ENCODE results near the gene PRKN.

The PRKN gene

DNA sequence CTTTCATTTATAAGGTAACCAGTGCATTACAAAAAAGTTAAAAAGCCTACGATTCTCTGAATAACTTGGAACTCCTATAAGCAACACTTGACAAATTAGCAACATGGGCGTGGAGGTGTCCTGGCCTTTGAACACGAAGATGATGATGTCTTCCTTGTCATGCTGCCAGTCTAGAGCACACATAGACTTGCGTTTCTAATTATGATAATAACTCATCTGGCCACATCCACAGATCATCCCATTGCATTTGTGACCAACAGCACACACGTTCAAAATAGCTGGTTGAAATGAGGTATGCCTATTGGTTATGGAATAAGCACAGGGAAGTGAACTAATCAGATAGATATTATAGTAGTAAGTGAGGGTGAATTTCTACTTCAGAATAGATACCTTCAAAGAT is 608.9 kb downstream of the PRKN start:
- DNase-seq (ENCODE audit: low spot score), result no peak

DNA sequence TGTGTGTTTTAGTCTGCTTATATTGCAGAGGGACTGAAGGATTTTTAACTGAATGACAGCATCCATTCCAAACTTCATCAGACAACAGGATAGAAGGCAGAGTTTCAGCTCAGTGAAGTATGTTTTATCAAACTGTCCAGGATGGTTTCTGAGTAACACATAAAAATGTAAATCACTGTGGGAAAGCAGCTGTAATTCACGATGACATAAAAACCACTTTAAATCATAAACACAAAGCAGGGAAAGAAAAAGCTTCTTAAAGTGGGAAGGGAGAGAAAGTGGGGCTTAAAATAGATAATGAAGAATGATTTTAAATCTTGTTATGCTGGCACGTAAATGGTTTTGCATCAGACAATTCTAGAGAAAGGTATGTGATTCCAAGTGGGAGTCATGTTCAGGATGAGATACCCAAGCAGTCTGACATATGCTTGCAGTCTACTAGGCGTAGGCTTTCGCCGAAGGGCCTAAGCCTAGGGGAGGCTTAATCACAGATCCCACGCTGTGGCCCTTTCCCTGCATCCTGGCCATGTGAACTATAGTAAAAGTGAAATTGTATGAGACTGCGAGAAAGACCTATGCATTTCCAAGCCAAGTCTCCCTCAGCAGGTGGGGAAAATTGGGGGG is 610.6 kb downstream of the PRKN start:
- DNase-seq (ENCODE audit: low spot score), result no peak

DNA sequence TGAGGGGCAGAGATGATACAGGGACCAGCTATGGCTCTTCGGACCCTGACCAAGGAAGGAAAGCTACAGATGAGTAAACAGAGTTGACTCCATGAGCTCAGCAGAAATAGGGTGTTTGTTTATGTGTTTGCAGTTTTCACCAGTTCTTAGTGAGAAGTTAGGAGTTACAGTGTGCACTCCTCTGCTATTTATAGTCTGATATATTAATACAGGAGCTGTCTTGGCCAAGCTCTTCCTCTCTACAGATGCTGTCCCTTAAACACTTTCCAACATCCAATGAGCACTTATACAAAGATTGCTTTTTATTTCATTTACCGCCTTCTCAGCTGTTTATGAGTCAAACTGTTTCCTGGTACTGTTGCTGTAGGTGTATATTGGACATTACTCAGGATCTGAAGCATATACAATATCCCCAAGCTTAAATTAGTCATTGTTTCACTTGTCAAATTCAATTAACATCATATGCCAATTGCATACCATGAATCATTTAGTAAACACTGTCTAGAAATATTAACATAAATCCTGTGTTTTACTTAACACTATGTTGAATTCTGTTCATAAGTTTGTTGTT is 618.0 kb downstream of the PRKN start:
- no peak for DNase-seq (ENCODE audit: low spot score)

DNA sequence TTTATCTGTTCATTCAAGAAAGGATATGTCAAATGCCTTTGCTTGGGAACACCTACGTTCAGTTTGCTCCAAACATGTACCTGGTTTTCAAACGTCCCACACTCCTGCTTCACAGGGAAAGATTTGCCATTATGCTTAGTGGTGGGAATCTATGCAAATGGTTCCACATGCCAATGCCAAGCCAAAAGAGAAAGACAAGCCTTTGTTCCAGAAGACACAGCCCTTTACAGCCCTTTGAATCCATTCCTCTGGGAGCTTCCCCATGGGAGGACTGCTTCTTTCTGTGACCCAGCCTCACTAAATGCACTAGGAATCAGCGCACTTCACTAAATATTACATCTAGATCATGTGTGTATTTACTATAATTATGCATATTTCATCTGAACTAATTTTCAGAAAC is 619.5 kb downstream of the PRKN start:
- DNase-seq (ENCODE audit: low spot score), result no peak

DNA sequence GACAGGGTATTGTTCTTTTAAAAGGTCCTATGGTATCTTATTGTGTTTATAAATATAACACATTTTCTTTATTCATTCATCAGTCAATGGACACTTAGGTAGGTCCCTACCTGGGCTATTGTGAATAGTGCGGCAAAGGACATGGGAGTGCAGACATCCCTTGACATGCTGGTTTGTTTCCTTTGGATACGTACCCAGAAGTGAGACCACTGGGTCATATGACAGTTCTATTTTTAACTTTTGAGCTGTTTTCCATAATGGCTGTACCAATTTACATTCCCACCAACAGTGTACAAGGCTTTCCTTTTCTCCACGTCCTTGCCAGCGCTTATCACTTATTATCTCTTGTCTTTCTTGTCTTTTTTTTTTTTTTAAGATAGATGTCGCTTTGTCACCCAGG is 627.5 kb downstream of the PRKN start:
- DNase-seq (ENCODE audit: low spot score), result no peak

DNA sequence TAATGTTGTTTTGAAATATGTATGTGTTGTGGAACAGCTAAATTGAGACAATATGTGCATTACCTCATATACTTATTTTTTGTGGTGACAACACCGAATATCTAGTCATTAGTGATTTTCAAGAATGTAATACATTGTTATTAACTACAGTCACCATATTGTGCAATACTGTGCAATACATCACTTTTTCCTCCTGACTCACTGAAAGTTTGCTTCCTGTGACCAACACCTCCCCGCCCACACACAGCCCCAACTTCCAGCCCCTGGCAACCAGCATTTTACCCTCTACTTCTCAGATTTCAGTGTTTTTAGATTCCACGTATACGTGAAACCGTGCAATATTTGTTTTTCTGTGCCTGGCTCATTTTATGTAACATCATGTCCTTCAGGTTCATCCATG is 627.9 kb downstream of the PRKN start:
- DNase-seq (ENCODE audit: low spot score), result no peak

DNA sequence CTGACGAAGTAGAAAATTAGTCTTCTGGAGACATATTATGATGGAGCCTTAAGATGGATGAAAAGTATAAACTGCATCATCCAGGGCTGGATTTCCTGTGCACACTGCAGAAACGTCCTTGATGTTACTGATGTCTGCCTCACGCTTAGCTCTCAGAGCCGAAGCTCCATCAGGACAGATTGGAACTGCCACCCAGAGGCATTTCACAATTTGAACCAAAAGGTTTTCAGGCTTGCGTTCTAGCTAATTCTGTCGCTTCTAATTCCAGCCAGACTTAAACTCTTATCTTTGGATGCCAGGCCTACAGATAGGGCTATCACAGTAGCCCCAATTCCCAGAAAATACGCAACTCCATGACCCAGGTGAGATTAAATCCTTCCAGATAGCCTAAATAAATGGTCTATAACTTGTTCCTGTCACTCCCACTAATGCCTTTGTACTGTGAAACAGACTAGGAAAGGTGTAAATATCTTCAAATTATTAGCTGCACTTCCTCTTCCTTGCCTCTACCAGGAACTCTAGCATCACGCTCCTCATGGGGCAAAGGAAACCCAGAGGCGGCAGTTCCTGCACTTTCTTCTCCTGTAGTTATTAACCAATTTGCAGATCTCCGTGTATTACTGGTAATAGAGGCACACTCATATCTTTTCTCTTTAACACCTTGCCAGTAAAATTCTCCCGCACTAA is 634.6 kb downstream of the PRKN start:
- DNase-seq (ENCODE audit: low spot score), result no peak

DNA sequence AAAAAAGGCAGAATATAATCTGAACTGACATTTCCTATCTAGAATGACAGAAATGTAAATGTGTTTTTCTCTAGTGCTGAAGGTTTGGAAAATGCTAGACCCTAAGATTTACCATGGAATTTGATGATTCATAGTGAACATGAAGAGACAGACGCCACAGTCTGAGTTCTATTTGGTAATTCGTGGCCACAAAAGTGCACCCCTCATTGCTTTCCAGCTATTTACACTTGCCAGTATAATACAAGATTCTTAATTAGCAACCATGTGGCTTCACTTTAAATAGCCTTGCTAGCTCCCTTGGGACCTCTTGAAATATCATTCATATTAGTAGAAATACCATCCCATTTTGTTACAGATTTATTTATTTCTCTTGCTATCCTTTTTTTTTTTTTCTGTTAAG is 636.8 kb downstream of the PRKN start:
- no peak for DNase-seq (ENCODE audit: low spot score)

DNA sequence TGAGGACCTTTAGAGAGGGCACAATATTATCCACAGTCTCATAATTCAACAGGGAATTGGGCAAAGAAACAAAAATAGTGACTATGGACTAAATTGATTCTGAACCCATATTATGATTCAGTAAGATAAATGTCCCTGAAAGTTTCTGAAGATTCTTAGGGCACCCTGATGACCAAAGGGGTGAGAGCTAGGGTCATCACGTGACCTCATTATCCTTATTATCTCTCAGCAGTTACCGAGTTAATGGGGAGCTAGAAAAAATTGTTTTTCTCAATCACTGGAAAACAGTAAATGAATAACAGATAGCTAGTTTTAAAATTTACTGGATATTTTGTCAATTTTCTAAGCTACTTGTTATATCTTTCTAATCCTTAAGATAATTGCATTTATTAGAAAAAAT is 639.5 kb downstream of the PRKN start:
- no peak for DNase-seq (ENCODE audit: low spot score)

DNA sequence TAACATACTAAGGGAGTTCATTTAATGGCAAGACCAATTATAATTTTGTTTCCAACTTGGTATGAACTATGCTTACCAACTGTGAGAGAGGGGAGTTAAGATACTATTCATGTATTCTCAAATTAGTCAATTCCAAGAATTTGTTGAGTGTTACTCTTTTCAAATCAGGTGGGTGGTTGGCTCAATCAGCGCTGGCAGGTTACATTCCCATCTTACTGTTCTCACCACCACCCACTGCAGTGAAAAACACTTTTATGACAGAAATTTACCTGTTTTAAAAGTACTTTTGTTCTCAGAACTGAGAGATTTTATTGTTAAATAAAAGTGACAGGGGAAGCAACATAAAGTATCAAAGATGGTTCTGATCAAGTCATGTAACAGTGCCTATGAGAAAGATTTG is 642.0 kb downstream of the PRKN start:
- no peak for DNase-seq (ENCODE audit: low spot score)

DNA sequence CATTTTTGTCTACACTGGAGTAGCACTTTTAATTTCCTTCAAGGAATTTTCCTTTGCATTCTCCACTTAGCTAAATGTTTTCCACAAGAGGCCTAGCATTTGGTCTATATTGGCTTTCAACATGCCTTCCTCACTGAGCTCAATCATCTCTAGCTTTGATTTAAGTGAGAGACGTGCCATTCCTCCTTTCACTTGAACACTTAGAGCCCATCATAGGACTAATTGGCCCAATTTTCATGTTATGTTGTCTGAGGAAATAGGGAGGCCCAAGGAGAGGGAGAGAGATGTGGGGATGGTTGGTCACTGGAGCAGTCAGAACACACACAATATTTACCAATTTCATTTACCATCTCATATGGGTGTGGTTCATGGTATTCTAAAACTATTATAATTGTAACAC is 645.0 kb downstream of the PRKN start:
- DNase-seq (ENCODE audit: low spot score), result no peak

DNA sequence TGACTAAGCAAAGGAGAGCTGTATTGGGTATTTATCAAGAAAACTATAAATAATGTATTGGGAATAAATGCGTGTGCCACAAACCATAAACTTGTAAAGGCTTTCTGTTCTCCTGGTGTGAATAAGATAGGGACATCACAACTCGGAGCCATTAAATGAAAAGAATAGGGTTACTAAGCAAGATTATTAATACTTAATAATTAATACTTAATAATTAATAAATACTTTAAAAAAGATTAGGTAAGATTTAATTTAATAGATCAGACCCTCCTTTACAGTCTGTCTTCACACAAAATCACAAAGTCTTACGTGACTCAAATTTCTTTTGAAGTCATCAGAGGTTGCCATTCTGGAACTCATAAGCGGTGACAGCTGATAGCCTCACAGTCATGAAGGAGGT is 648.9 kb downstream of the PRKN start:
- DNase-seq (ENCODE audit: low spot score), result no peak

DNA sequence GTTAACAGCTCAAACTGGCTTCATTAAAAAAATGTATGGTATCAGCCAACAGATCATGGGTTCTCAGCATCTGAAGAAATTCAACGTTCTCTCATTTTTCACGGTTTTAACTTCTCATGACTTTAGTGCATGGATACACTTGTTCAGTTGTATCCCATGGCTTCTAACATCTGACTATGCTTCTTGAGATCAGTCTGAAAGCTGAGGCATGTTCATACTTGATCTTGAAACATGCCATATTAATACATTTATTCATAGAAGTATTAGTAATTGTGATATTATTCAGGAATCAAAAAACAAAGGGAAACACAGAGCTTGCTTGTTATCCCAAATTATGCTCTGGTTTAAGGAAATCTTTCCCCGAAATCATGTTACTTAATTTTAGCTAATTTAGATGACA is 649.4 kb downstream of the PRKN start:
- DNase-seq (ENCODE audit: low spot score), result no peak

DNA sequence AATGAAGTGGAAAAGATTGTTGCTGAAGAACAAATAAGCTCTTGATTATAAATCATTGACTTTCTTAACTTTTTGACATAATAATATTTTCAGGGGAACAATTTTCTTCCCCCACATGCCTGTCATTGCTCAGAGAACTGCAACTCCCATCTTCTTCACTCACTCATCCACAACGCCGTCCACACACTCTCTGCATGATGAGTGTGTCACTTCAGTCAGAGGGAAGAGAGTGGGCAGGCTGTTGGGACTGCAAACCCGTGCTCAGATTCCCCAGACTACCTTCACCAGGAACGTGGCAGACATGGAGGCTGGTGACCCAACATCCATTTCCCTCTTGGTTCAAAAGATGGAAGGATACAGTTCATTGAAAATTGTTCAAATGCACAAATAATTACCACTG is 650.8 kb downstream of the PRKN start:
- no peak for DNase-seq (ENCODE audit: low spot score)

DNA sequence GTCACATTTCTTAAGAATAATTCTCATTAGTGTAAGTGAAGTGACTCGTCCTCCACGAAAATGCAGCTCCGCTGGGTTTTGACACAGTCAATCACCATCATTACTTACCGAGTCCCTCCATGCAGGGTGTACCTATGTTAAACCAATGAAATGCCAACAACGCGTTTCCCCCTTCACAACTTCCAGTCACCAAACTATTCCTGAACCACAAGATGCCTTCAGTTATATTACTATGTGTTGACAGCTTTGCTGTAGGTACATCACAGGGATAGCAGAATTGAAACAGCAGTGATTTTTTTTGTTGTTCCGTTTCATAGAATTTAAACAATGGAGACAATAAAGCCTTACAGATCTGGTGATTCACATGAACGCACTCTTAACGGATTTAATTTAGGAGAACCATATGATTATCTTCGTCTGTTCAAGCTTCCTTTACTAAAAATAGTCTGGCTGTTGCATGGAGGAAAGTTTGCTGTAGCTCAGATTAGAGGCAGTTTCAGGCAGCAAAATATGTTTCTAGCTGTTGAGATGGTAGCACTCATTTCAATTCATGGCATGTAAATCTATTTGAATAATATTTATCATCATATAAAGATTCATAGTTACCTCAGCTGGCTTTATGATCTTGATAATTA is 652.8 kb downstream of the PRKN start:
- no peak for DNase-seq (ENCODE audit: low spot score)

DNA sequence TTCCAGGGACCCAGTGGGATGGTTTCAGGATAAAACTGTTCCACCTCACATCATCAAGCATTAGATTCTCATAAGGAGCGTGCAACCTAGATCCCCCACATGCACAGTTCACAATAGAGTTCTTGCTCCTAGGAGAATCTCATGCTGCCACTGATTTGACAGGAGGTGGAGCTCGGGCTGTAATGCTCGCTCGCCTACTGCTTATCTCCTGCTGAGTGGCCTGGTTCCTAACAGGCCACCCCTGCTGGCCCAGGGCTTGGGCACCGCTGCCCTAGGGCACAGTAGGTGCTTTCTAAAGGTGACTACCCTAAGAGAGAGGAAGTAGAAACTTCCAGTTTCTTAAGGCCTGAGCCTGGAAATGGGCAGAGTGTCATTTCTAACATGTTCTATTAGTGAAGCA is 656.9 kb downstream of the PRKN start:
- DNase-seq (ENCODE audit: low spot score), result no peak

DNA sequence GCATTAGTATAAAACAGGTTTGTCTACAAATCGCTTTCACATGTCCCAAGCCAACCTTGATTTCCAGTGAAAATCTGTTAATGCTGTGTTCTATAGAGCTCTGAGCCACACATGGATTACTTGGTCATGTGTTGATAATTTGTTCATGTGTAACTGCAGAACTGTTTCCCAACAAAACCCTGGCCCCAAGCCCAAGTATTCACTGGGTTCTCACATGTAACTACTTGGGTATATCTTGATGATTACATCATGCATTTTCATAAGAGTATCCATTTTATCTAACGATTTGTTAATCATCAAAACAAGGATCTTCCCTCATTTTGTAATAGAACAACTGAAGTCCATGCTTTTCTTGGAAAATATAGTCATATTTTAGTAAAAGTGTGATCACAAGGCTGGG is 657.6 kb downstream of the PRKN start:
- DNase-seq (ENCODE audit: low spot score), result no peak

DNA sequence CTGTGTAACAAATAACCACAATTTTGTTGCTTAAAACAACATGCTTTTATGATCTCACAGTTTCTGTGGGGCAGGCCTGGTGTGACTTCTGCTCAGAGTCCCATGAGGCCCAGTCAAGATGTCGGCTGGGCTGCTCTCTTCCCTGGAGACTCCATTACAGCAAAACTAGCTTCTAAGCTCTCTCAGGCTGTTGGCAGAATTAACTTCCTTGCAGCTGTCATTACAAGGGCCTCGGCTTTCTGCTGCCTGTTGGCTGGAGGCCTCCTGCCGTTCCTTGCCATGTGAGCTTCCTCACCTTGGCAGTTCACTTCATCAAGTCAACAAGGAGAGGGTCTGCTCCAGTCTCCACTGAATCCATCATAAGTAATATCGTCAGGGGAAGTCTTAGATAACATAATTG is 659.2 kb downstream of the PRKN start:
- no peak for DNase-seq (ENCODE audit: low spot score)

DNA sequence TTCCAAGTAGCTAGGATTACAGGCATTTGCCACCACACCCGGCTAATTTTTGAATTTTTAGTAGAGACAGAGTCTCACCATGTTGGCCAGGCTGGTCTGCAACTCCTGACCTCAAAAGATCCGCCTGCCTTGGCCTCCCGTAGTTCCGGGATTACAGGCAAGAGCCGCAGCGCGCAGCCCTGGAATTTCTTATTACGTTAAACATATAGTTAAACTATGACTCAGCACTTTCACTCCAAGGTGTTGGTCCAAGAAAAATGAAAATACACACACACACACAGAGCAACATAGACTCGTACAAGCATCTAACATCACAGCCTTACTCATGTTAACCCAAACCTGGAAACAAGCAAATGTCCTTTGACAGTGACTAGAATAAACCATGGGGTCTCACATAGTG is 663.9 kb downstream of the PRKN start:
- DNase-seq (ENCODE audit: low spot score), result no peak

DNA sequence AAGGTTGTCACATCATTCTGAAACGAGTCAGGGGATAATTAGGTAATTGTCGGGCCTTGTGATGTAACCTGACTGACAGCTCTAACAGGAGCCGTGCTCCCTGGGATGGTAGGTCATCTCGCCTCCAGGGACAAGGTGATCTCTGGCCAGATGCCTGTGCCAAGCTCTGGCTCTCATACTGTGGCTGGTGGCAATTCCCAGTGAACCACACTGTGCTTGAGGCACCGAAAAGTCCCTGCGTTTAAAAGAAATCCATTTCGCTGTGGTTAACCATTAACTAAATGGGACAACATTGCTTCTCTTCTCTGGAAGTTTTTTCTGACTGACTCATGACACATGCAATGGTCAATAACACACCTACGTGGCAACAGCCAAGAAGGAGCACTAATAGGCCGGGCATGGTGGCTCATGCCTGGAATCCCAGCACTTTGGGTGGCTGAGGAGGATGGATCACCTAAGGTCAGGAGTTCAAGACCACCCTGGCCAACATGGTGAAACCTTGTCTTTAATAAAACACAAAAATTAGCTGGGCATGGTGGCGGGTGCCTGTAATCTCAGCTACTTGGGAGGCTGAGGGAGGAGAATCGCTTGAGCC is 669.2 kb downstream of the PRKN start:
- DNase-seq (ENCODE audit: low spot score), result no peak

DNA sequence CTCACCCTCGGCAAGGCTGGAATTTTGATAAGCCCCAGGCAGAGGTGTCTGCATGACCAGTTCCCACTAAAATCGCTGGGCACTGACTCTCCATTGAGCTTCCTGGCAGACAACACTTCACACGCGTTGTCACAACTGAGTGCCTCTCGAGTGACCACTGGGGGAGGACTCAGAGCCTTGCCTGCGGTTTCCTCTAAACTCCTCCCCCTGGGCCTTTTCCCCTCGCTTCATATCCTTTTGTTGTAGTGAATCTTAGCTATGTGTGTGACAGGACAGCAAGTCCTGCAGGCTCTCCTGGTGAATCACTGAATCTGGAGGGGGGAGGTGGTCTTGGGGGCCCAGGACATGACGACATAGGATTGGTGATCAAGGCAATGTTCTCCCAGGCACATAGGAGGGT is 670.8 kb downstream of the PRKN start:
- DNase-seq (ENCODE audit: low spot score), result no peak

DNA sequence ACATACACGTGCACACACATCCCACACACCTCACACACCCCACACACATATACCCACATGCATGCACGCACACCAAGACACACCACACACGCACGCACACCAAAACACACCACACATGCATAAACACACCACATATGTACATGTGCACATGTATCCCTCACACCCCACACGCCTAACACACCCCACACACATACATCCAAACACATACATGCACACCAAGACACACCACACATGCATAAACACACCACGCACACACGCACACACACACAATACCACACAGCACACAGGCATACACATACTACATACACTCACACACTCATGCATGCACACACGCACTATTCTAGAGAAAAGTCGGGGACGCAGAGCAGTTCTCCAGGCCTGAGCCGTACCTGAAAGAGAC is 671.5 kb downstream of the PRKN start:
- no peak for DNase-seq (ENCODE audit: low spot score)

DNA sequence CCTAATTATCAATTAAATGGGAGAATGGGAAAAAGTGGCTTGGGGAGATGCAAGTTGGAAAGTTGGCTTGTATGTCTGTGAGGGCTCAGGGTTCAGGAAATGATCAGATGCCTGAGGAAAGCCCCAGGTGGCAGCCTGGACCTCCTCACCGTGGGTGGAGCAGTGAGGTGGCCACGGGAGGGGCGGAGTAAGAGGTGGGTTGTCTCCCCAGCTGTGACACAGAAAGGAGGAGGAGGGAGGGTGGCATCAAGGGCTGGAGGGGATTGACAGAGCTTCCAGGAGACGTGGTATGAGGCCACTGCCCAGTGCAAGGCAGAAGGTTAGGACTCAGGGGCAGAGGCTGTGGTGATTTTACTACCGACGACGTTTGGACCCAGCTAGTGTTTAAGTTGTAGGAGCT is 672.2 kb downstream of the PRKN start:
- no peak for DNase-seq (ENCODE audit: low spot score)

All from NAMALWA (cell line).